Hepatocyte (in vitro differentiated cells): Measurements from ENCODE around the gene RPS6KC1. TPM values are rescaled to one million over a fixed set of nuclear protein-coding genes. Genes with fewer than 3 reads are reported as not detected.

Experiments used
- DNase-seq: peaks from one replicate; pipeline ENCODE4 v3.0.0-alpha.2; 2016; ENCODE audit warnings: low spot score
- H2AFZ ChIP-seq: fragments of 200-600 bp; sonication (generic); 2 replicates; pipeline ENCODE4 v1.6.0; 2016; ENCODE audit warnings: antibody characterized with exemption, mild to moderate bottlenecking
- H3K27ac ChIP-seq: fragments of 200-600 bp; sonication (generic); 2 replicates; pipeline ENCODE4 v1.5.1; 2016; ENCODE audit warnings: mild to moderate bottlenecking
- H3K27me3 ChIP-seq: fragments of 200-600 bp; sonication (generic); 2 replicates; pipeline ENCODE4 v1.6.1; 2016
- H3K36me3 ChIP-seq: fragments of 200-600 bp; sonication (generic); replicated peaks from 2 replicates; pipeline ENCODE4 v1.5.1; 2016; ENCODE audit warnings: low read depth; ENCODE audit not compliant: insufficient read depth
- H3K4me1 ChIP-seq: fragments of 200-600 bp; sonication (generic); 2 replicates; pipeline ENCODE4 v1.5.1; 2016; ENCODE audit warnings: mild to moderate bottlenecking, moderate library complexity; ENCODE audit not compliant: insufficient read depth
- H3K4me2 ChIP-seq: fragments of 200-600 bp; sonication (generic); 2 replicates; pipeline ENCODE4 v1.6.0; 2016
- H3K4me3 ChIP-seq: fragments of 200-600 bp; sonication (generic); 2 replicates; pipeline ENCODE4 v1.5.1; 2016; ENCODE audit warnings: mild to moderate bottlenecking
- H3K79me2 ChIP-seq: fragments of 200-600 bp; sonication (generic); 2 replicates; pipeline ENCODE4 v1.6.0; 2017; ENCODE audit warnings: mild to moderate bottlenecking
- H3K9me2 ChIP-seq: fragments of 200-600 bp; sonication (generic); replicated peaks from 2 replicates; pipeline ENCODE4 v1.6.0; 2017; ENCODE audit warnings: mild to moderate bottlenecking; ENCODE audit not compliant: insufficient read depth
- H3K9me3 ChIP-seq: fragments of 200-600 bp; sonication (generic); 2 replicates; pipeline ENCODE4 v1.5.1; 2016; ENCODE audit warnings: low read depth, mild to moderate bottlenecking
- H4K20me1 ChIP-seq: fragments of 200-600 bp; sonication (generic); 2 replicates; pipeline ENCODE4 v1.6.0; 2016; ENCODE audit warnings: mild to moderate bottlenecking; ENCODE audit not compliant: insufficient read depth, poor library complexity, severe bottlenecking
- EZH2 ChIP-seq: fragments of 200-600 bp; sonication (generic); IDR thresholded peaks from 2 replicates; pipeline ENCODE4 v1.6.1; 2016; ENCODE audit warnings: antibody characterized with exemption, mild to moderate bottlenecking, borderline replicate concordance
- EZH2phosphoT487 ChIP-seq: fragments of 200-600 bp; sonication (generic); IDR thresholded peaks from one replicate; pipeline ENCODE4 v1.6.1; 2018; ENCODE audit warnings: antibody characterized with exemption, mild to moderate bottlenecking, low read depth, moderate library complexity; ENCODE audit not compliant: unreplicated experiment, severe bottlenecking
- WGBS: methylation state at CpG from one replicate; pipeline ENCODE4 v1.1.6; 2016; ENCODE audit warnings: low lambda C conversion rate; ENCODE audit errors: missing lambda C conversion rate; 5-methylcytosine and 5-hydroxymethylcytosine counted together
- polyA plus RNA-seq: library from polyadenylated mRNA; unstranded; fragments of >200 nt; fragmentation: Nextera tagmentation; extraction: Ambion mirVana; gene quantifications from 2 replicates; pipeline ENCODE4 v1.2.1, GENCODE V29; 2016
- total RNA-seq: library from RNA; depleted of rRNA; stranded (reverse); fragments of >200 nt; gene quantifications from 2 replicates; pipeline ENCODE4 v1.2.3, GENCODE V29; 2014
- TF ChIP-seq, protein P1 (sequence below): fragments of 200-600 bp; sonication (generic); IDR thresholded peaks from 2 replicates; pipeline ENCODE4 v1.5.1; 2016; ENCODE audit warnings: antibody characterized with exemption, mild to moderate bottlenecking; ENCODE audit not compliant: poor library complexity

RPS6KC1 gene
- total and polyA plus RNA-seq, 2 experiments from 2014 or later = 10.0 to 26.9 TPM

DNA sequence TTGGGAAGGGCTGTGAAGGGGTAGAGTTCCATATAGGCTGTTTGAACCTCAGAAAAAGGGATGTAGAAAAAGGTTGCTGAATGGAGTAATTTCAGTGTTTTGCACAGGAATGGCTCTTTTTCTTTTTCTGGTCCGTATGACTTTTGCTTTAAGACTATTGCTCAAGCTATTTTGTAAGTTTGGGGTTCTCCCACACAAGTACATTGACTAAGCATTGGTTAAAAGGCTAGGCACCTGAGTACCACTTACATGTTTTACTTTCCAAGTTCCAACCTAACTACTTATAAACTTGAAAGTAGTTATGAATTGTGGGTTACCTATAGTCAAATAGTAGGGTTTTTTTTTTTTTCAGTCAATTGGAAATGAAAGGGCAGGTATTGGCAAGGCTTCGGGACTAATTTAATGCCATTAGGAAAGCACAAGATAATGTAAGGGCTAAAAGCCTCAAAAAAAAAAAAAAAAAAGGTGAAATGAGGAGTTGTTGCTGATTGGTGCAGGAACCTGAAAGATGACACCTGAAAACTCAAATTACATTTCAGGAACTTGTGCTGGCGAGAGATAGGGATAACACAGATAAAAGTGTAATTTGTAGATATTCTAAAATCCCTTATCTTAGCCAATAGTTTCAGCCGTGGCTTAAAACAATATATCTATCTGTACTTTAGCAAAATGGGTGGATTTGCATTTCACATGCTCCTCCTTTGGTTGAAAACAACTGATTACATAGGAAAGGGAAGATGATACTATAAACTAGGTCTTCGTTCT is 209.5 kb downstream of the RPS6KC1 start:
- Histone ChIP-seq H3K27me3 (no peaks in the 10 kb centered on the region), H3K79me2 (no peaks in the 10 kb centered on the region), H4K20me1 (no peaks in the 10 kb centered on the region), H3K9me2 (no peaks in the 10 kb centered on the region), H2AFZ (no peak overlapping the region), H3K9me3 (no peaks in the 10 kb centered on the region), H3K36me3 (no peaks in the 10 kb centered on the region), H3K4me3 (no peak overlapping the region), H3K4me2 (no peak overlapping the region), H3K4me1 (no peaks in the 10 kb centered on the region), H3K27ac (no peak overlapping the region)
- TF ChIP-seq, protein P1, sequence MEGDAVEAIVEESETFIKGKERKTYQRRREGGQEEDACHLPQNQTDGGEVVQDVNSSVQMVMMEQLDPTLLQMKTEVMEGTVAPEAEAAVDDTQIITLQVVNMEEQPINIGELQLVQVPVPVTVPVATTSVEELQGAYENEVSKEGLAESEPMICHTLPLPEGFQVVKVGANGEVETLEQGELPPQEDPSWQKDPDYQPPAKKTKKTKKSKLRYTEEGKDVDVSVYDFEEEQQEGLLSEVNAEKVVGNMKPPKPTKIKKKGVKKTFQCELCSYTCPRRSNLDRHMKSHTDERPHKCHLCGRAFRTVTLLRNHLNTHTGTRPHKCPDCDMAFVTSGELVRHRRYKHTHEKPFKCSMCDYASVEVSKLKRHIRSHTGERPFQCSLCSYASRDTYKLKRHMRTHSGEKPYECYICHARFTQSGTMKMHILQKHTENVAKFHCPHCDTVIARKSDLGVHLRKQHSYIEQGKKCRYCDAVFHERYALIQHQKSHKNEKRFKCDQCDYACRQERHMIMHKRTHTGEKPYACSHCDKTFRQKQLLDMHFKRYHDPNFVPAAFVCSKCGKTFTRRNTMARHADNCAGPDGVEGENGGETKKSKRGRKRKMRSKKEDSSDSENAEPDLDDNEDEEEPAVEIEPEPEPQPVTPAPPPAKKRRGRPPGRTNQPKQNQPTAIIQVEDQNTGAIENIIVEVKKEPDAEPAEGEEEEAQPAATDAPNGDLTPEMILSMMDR = no peak
- TF ChIP-seq EZH2phosphoT487 (no peak), EZH2 (no peak)
- no peak for DNase-seq
- WGBS = 51% methylated on average over 5 of the region's 5 CpGs

DNA sequence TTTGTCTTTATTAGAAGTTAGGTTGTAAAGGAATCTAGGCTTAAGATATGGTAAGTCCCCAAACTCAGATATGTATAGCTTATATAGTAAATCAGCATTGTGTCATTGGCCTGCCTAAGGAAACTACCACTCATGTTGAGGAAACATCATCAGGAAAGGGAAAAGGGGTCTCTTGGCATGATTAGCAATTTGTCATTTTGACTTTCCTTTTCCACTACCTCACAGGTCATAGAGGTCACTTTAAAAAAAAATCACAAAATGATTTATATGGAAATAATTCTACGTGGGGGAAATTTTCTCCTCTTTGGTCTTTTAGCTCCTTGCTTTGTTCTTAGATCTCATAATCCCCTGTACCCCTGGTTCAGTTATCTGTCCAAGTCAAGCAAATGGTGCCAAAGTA is 213.5 kb downstream of the RPS6KC1 start:
- Histone ChIP-seq H3K9me2 (no peaks in the 10 kb centered on the region), H3K36me3 (no peaks in the 10 kb centered on the region), H3K4me2 (no peak overlapping the region), H2AFZ (no peak overlapping the region), H3K27ac (no peak overlapping the region), H3K9me3 (no peaks in the 10 kb centered on the region), H4K20me1 (no peaks in the 10 kb centered on the region), H3K27me3 (no peaks in the 10 kb centered on the region), H3K4me3 (no peak overlapping the region), H3K79me2 (no peaks in the 10 kb centered on the region), H3K4me1 (no peaks in the 10 kb centered on the region)
- TF ChIP-seq EZH2phosphoT487 (no peak), EZH2 (no peak)
- TF ChIP-seq, protein P1 = no peak
- WGBS = 75% methylated on average over 1 of the region's 1 CpG
- no peak for DNase-seq

DNA sequence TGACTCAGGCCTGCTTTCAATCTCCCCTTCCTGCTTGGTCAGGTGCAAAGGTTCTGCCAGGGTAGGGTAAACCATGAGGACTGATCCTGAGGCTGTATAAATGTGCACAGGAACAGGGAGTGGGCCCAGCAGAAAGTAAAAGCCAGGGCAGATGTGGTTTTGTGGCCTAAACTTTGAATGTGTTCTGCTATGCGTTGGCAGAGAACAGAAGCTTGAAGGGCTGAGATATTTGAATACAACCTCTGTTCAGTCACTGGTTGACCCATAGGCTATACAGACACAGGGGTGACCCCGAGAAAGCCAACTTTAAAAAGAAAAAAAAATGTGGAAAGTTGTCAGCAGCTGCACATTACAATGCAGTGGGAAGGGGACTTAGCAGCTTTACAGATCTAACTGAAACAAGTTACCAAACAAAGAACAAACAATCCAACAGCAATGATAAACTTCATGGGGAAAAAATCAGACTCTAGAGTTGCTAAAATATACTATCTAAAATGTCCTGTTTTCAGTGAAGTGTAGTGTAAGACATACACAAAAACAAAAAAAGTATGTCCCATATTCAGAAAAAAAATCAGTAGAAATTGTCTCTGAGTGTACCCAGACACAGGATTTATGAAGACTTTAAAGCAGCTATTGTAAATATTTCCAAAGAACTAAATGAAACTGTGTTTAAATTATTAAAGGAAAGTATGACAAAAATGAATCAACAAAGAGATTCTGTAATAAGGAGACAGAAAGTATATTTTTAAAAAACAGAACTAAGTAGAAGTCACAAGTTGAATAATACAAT is 216.1 kb downstream of the RPS6KC1 start:
- H3K27me3 ChIP-seq = no peaks in the 10 kb centered on the region
- H3K4me3 ChIP-seq = no peak overlapping the region
- peaks cover 5% of the 10 kb centered on the region for H3K4me1 ChIP-seq
- H3K79me2 ChIP-seq = no peaks in the 10 kb centered on the region
- H3K9me3 ChIP-seq = no peaks in the 10 kb centered on the region
- H2AFZ ChIP-seq = no peak overlapping the region
- H4K20me1 ChIP-seq = no peaks in the 10 kb centered on the region
- WGBS = 94% methylated on average over 2 of the region's 2 CpGs
- H3K36me3 ChIP-seq = no peaks in the 10 kb centered on the region
- TF ChIP-seq EZH2 (no peak), EZH2phosphoT487 (no peak)
- TF ChIP-seq, protein P1 = no peak
- H3K9me2 ChIP-seq = no peaks in the 10 kb centered on the region
- DNase-seq = no peak
- no peak overlapping the region for H3K4me2 ChIP-seq
- no peak overlapping the region for H3K27ac ChIP-seq
